Natural killer cell (primary cell): Measurements from ENCODE around the gene PRR16. TPM values are rescaled to one million over a fixed set of nuclear protein-coding genes. Genes with fewer than 3 reads are reported as not detected.

ENCODE experiments used
- ATAC-seq, 3 donors: fragments of 150-1000 bp in 2 of 3; fragments of 200-7000 bp in 1 of 3; cut with Tn5 transposase; 1 replicate in 1 of 3; 2 replicates in 2 of 3; pipeline ENCODE4 v1.10.0; 2021; ENCODE audit warnings: mild to moderate bottlenecking in 2 of 3, moderate library complexity in 2 of 3
- DNase-seq, 2 donors: peaks; one replicate each; pipeline versions ENCODE4 v3.0.0 to v3.0.0-alpha.2; 2013 to 2021; ENCODE audit warnings: mixed read lengths in 1 of 2
- H3K27ac ChIP-seq: one replicate; pipeline ENCODE4 v1.5.1; 2013; ENCODE audit warnings: mild to moderate bottlenecking, low read length
- H3K27me3 ChIP-seq: one replicate; pipeline ENCODE4 v1.6.1; 2013; ENCODE audit warnings: low read length; ENCODE audit not compliant: control insufficient read depth, insufficient read depth
- H3K36me3 ChIP-seq: one replicate; pipeline ENCODE4 v1.6.1; 2013; ENCODE audit warnings: low read length; ENCODE audit not compliant: control insufficient read depth, insufficient read depth
- H3K4me1 ChIP-seq: one replicate; pipeline ENCODE4 v1.6.1; 2013; ENCODE audit warnings: low read length; ENCODE audit not compliant: control insufficient read depth, insufficient read depth
- H3K4me3 ChIP-seq: one replicate; pipeline ENCODE4 v1.5.1; 2013; ENCODE audit warnings: low read length
- H3K9me3 ChIP-seq: one replicate; pipeline ENCODE4 v1.6.1; 2013; ENCODE audit warnings: low read length; ENCODE audit not compliant: control insufficient read depth, insufficient read depth
- H3K27ac Mint-ChIP-seq, 2 donors: one replicate each; pipeline ENCODE4 v1.8.0; 2022; ENCODE audit warnings: mild to moderate bottlenecking in 2 of 2, mixed read lengths in 2 of 2, moderate library complexity in 1 of 2
- H3K27me3 Mint-ChIP-seq, 2 donors: one replicate each; pipeline ENCODE4 v1.8.0; 2022; ENCODE audit warnings: low read depth in 2 of 2, mixed read lengths in 2 of 2
- H3K36me3 Mint-ChIP-seq: one replicate; pipeline ENCODE4 v1.8.0; 2022; ENCODE audit warnings: mixed read lengths
- H3K4me1 Mint-ChIP-seq, 2 donors: one replicate each; pipeline ENCODE4 v1.8.0; 2022; ENCODE audit warnings: mixed read lengths in 2 of 2
- H3K4me3 Mint-ChIP-seq: one replicate; pipeline ENCODE4 v1.8.0; 2022; ENCODE audit warnings: mild to moderate bottlenecking, moderate library complexity, mixed read lengths
- H3K9me3 Mint-ChIP-seq, 2 donors: one replicate each; pipeline ENCODE4 v1.8.0; 2022; ENCODE audit warnings: mixed read lengths in 2 of 2
- WGBS: methylation state at CpG from one replicate; pipeline ENCODE4 v1.1.7; 2013; ENCODE audit warnings: missing lambda C conversion rate; ENCODE audit not compliant: insufficient coverage; 5-methylcytosine and 5-hydroxymethylcytosine counted together
- intact Hi-C: fragments of 100-400 bp; cut with micrococcal nuclease; formaldehyde crosslinking; loops from one replicate; pipeline ENCODE4 v1.14.2; 2022
- total RNA-seq, 4 donors: library from RNA; stranded (reverse); fragments of 120-200 nt in 1 of 4; gene quantifications; one replicate each; pipeline versions ENCODE4 v1.2.3 to v1.2.4, GENCODE V29; 2013 to 2022
- TF ChIP-seq, protein P1 (sequence below): fragments of 200-600 bp; IDR thresholded peaks from one replicate; pipeline ENCODE4 v1.8.0; 2022; ENCODE audit warnings: antibody characterized with exemption

The PRR16 gene
- total RNA-seq, 3 donors from 2014 or later (not counting 1 experiment from before 2014, with no cell fraction given): not detected

DNA sequence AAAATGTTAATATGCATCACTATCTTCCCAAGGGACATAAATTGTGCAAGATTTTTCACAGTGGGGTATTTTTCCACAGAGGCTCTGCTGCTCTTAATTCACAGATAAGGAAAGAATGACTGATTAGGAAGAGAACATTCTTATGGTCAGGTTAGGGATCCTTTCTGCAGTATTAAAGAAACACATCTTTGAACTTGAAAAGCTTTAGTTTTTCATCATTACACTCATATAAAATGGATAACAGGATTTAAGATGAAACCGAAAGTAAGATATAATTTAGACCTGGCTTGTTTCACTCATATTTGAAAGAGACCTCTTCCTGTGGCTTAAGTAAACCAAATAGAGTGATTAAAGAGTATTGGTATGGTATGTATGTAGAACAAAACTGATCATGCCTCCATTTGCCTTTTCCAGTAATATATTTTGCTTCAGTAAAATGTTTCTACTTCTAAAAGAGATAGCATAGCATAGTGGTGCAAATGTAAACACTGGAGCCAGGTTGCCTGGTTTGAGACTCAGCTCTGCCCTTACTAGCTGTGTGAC is 160.0 kb downstream of the PRR16 start:
- no peak for DNase-seq
- no peak overlapping the region for H3K27ac ChIP-seq
- no peaks in the 10 kb centered on the region for H3K36me3 ChIP-seq
- Mint-ChIP-seq H3K4me1 (peaks cover 0 to 5% of the 10 kb centered on the region in 2 donors), H3K9me3 (peaks cover 3 to 21% of the 10 kb centered on the region in 2 donors), H3K36me3 (no peaks in the 10 kb centered on the region), H3K27ac (no peak overlapping the region), H3K27me3 (no peaks in the 10 kb centered on the region), H3K4me3 (no peak overlapping the region)
- WGBS: 40% methylated on average over 1 of the region's 1 CpG
- TF ChIP-seq, protein P1, sequence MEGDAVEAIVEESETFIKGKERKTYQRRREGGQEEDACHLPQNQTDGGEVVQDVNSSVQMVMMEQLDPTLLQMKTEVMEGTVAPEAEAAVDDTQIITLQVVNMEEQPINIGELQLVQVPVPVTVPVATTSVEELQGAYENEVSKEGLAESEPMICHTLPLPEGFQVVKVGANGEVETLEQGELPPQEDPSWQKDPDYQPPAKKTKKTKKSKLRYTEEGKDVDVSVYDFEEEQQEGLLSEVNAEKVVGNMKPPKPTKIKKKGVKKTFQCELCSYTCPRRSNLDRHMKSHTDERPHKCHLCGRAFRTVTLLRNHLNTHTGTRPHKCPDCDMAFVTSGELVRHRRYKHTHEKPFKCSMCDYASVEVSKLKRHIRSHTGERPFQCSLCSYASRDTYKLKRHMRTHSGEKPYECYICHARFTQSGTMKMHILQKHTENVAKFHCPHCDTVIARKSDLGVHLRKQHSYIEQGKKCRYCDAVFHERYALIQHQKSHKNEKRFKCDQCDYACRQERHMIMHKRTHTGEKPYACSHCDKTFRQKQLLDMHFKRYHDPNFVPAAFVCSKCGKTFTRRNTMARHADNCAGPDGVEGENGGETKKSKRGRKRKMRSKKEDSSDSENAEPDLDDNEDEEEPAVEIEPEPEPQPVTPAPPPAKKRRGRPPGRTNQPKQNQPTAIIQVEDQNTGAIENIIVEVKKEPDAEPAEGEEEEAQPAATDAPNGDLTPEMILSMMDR: no peak
- ATAC-seq: no peak
- intact Hi-C loops: no loop called here
- no peaks in the 10 kb centered on the region for H3K9me3 ChIP-seq
- H3K27me3 ChIP-seq: no peaks in the 10 kb centered on the region
- H3K4me1 ChIP-seq: no peaks in the 10 kb centered on the region
- H3K4me3 ChIP-seq: no peak overlapping the region

DNA sequence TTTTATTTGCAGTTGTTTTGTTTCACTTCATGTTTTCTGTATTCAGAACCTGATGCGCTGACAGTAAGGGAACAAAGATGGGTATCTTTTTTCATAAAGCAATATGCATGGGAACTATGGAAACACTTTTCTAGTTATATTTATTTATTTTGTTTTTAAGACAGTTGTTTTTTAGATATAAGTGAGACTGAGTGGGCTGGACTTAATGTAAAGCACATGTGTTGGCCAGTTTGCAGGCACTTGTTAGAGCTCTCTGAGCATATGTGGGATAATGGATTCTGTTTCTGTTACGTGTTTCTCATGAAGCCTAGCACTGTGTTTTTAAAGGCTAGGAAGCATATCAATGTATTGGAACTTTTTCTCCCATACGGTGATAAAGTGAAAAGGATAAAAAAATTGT is 164.1 kb downstream of the PRR16 start:
- no peaks in the 10 kb centered on the region for H3K27me3 Mint-ChIP-seq
- 100% methylated on average over 1 of the region's 3 CpGs for WGBS
- Histone ChIP-seq H3K4me3 (no peak overlapping the region), H3K4me1 (no peaks in the 10 kb centered on the region), H3K9me3 (peaks cover 3% of the 10 kb centered on the region), H3K36me3 (no peaks in the 10 kb centered on the region), H3K27me3 (no peaks in the 10 kb centered on the region), H3K27ac (no peak overlapping the region)
- H3K4me3 Mint-ChIP-seq: no peak overlapping the region
- ATAC-seq (no peak), DNase-seq (no peak)
- peaks cover 13 to 16% of the 10 kb centered on the region in 2 donors for H3K9me3 Mint-ChIP-seq
- no peak overlapping the region for H3K27ac Mint-ChIP-seq
- TF ChIP-seq, protein P1: no peak
- H3K4me1 Mint-ChIP-seq: peaks cover 0 to 5% of the 10 kb centered on the region in 2 donors
- H3K36me3 Mint-ChIP-seq: no peaks in the 10 kb centered on the region
- intact Hi-C loops: no loop called here

DNA sequence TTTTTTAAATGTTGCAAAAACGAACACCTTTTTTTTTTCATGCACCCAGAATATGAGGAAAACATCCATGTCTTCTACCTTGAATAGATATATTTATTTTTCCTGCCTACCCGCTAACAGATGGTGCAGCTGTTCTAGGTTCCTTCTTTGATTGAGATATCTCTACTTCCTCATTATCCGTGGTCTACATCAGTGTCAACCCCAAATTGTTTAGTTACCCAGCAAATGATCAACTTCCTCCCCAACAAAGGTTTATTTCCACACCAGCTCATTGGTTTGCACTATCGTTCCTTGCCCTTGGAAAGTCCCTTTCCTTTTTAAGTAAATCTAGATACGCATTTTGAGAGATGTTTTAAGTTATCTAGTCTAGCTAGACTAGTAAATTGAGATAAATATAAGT is 166.4 kb downstream of the PRR16 start:
- H3K27ac Mint-ChIP-seq: no peak overlapping the region
- ATAC-seq: no peak
- H3K4me1 Mint-ChIP-seq: no peaks in the 10 kb centered on the region
- H3K4me3 Mint-ChIP-seq: no peak overlapping the region
- WGBS: 23% methylated on average over 3 of the region's 5 CpGs
- H3K4me3 ChIP-seq: no peak overlapping the region
- H3K4me1 ChIP-seq: no peaks in the 10 kb centered on the region
- H3K27me3 Mint-ChIP-seq: no peaks in the 10 kb centered on the region
- intact Hi-C loops: no loop called here
- no peak for DNase-seq
- no peak overlapping the region for H3K27ac ChIP-seq
- peaks cover 3% of the 10 kb centered on the region for H3K9me3 ChIP-seq
- H3K36me3 ChIP-seq: no peaks in the 10 kb centered on the region
- no peaks in the 10 kb centered on the region for H3K36me3 Mint-ChIP-seq
- H3K27me3 ChIP-seq: no peaks in the 10 kb centered on the region
- H3K9me3 Mint-ChIP-seq: peaks cover 16 to 18% of the 10 kb centered on the region in 2 donors
- TF ChIP-seq, protein P1: no peak

DNA sequence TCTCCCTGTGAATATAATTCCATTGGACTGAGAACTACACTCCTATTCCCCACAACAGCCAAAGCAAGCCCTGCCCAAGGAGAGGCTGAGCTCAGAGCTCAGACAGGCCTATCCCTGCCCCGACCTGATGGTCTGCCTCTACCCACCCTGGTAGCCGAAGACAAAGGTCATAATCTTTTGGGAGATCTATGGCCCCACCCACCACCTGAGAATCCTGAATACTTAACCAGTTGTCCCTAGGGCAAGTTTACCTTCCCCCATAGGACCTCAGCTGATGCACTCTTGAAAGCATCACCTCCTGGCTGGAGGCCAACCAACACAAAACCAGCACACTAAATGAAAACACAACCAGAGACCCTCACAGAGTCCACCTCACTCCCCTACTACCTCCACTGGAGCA is 167.5 kb downstream of the PRR16 start:
- Mint-ChIP-seq H3K27ac (no peak overlapping the region), H3K27me3 (no peaks in the 10 kb centered on the region), H3K9me3 (peaks cover 20 to 23% of the 10 kb centered on the region in 2 donors), H3K36me3 (no peaks in the 10 kb centered on the region), H3K4me1 (no peaks in the 10 kb centered on the region), H3K4me3 (no peak overlapping the region)
- intact Hi-C loops: no loop called here
- DNase-seq (no peak), ATAC-seq (no peak)
- WGBS: 76% methylated on average over 2 of the region's 2 CpGs
- H3K27me3 ChIP-seq: no peaks in the 10 kb centered on the region
- no peak overlapping the region for H3K4me3 ChIP-seq
- TF ChIP-seq, protein P1: no peak
- no peaks in the 10 kb centered on the region for H3K4me1 ChIP-seq
- no peaks in the 10 kb centered on the region for H3K36me3 ChIP-seq
- H3K9me3 ChIP-seq: peaks cover 3% of the 10 kb centered on the region
- no peak overlapping the region for H3K27ac ChIP-seq
